Measurements from ENCODE around the gene ALPK1.
"Not testable (repeated sequence)": the region's sequence is repeated elsewhere in the genome, so short reads cannot be mapped to it uniquely, and the experiment has no call there.

ALPK1 gene

GRCh38 chr4:112284662-112285411 is 12.3 kb upstream of the ALPK1 start:
- DNase-seq (ENCODE audit: low spot score): no peak

GRCh38 chr4:112287258-112287989 is 9.7 kb upstream of the ALPK1 start:
- no peak for DNase-seq (ENCODE audit: low spot score)

GRCh38 chr4:112288455-112288854 is 8.7 kb upstream of the ALPK1 start:
- no peak for DNase-seq (ENCODE audit: low spot score)

GRCh38 chr4:112289407-112290253 is 7.5 kb upstream of the ALPK1 start:
- DNase-seq (ENCODE audit: low spot score): no peak

- no peak for DNase-seq (ENCODE audit: low spot score)
Observed at GRCh38 chr4:112290341-112290740, 6.8 kb upstream of the ALPK1 start.

- DNase-seq (ENCODE audit: low spot score): no peak
Observed at GRCh38 chr4:112299721-112300120, 2.6 kb downstream of the ALPK1 start.

GRCh38 chr4:112302320-112303274 is 5.4 kb downstream of the ALPK1 start:
- DNase-seq (ENCODE audit: low spot score): no peak

- not testable (repeated sequence) for DNase-seq (ENCODE audit: low spot score)
Observed at GRCh38 chr4:112305477-112305876, 8.3 kb downstream of the ALPK1 start.

GRCh38 chr4:112309263-112309791 is 12.2 kb downstream of the ALPK1 start:
- not testable (repeated sequence) for DNase-seq (ENCODE audit: low spot score)

- no peak for DNase-seq (ENCODE audit: low spot score)
Observed at GRCh38 chr4:112311516-112311915, 14.3 kb downstream of the ALPK1 start.

GRCh38 chr4:112312610-112313239 is 15.6 kb downstream of the ALPK1 start:
- DNase-seq (ENCODE audit: low spot score): no peak

GRCh38 chr4:112315446-112315845 is 18.3 kb downstream of the ALPK1 start:
- DNase-seq (ENCODE audit: low spot score): no peak

- no peak for DNase-seq (ENCODE audit: low spot score)
Observed at GRCh38 chr4:112316360-112316759, 19.2 kb downstream of the ALPK1 start.

- DNase-seq (ENCODE audit: low spot score): no peak
Observed at GRCh38 chr4:112318239-112319142, 21.3 kb downstream of the ALPK1 start.

- peak; percentile 65 for DNase-seq (ENCODE audit: low spot score)
Observed at GRCh38 chr4:112321776-112322684, 24.9 kb downstream of the ALPK1 start.

GRCh38 chr4:112322866-112323265 is 25.7 kb downstream of the ALPK1 start:
- DNase-seq (ENCODE audit: low spot score): no peak

- no peak for DNase-seq (ENCODE audit: low spot score)
Observed at GRCh38 chr4:112325530-112325929, 28.4 kb downstream of the ALPK1 start.

- no peak for DNase-seq (ENCODE audit: low spot score)
Observed at GRCh38 chr4:112327965-112328733, 31.0 kb downstream of the ALPK1 start.
